ENCODE measurements around the gene BCKDHB.

Gene BCKDHB

GRCh38 chr6:80226151-80226550 lies 119.7 kb downstream of the BCKDHB start:
- Histone ChIP-seq H3K27me3 (ENCODE audit: insufficient read depth, poor library complexity, severe bottlenecking) (no peaks in the 10 kb centered on the region), H3K4me3 (replicated peaks; ENCODE audit: insufficient read depth, low read length) (no peak overlapping the region), H3K27ac (replicated peaks) (no peak overlapping the region)
- TF ChIP-seq CTCF (IDR thresholded peaks at IDR 0.05; ENCODE audit: insufficient read depth, low read length) (no peak), GABPA (IDR thresholded peaks at IDR 0.05; ENCODE audit: low read depth) (no peak), SPI1 (IDR thresholded peaks at IDR 0.05; ENCODE audit: borderline replicate concordance, low read depth) (no peak), REST (IDR thresholded peaks at IDR 0.05; ENCODE audit: insufficient replicate concordance, low read depth) (no peak), POLR2AphosphoS5 (IDR thresholded peaks at IDR 0.05; ENCODE audit: low read depth) (no peak)
- no peak for DNase-seq (ENCODE audit: low read depth in 1 of 2, low spot score in 1 of 2)

DNA sequence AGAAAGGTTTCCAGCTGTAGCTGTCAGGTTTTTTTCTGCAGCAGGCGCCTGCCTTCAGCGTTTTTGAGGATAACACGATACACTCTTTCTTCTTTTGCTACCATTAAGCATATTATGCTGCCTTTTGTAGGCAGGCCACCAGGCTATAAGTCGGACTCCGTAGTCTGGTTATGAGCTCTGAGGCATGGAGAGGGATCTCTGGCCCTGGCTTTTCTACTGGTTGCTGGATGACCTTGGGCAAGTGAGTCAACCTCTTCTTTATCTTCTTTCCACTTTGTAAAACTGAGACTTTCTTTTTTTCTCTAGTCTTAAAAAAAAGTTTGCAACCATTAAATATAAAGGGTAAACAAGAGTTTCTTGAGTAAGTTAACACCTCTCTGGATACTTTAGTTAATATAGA lies 120.2 kb downstream of the BCKDHB start:
- Histone ChIP-seq H3K27ac (replicated peaks) (no peak overlapping the region), H3K4me3 (replicated peaks; ENCODE audit: insufficient read depth, low read length) (no peak overlapping the region), H3K27me3 (ENCODE audit: insufficient read depth, poor library complexity, severe bottlenecking) (no peaks in the 10 kb centered on the region)
- DNase-seq (ENCODE audit: low read depth in 1 of 2, low spot score in 1 of 2): no peak
- no peak for TF ChIP-seq POLR2AphosphoS5 (IDR thresholded peaks at IDR 0.05; ENCODE audit: low read depth)
- TF ChIP-seq GABPA (IDR thresholded peaks at IDR 0.05; ENCODE audit: low read depth): no peak
- TF ChIP-seq REST (IDR thresholded peaks at IDR 0.05; ENCODE audit: insufficient replicate concordance, low read depth): no peak
- TF ChIP-seq CTCF (IDR thresholded peaks at IDR 0.05; ENCODE audit: insufficient read depth, low read length): no peak

DNA sequence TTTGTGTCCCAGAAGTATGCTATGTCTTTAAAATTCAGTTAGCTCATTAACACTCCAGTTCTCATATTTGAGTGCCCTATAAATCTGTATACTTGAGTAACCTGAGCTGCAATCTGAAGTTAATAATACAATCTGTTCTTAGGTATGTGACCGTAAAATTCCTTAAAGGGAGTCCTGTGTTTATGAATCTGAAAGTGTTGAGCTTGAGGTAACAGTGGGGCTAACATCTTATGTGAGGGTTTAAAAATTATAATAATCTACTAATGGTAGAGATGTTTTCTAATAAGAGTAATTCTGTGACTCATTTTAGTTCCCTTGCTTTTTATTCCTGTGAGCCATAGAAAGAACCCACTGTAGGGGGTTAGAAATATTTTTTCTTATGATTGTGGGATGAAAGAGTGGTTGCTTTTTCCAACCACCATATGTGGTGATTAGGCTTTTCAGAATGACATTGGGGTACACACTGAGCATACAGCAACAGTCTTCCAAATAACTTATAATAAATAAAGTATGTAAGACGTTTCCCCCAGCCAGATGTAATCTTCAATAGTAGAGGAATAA lies 121.2 kb downstream of the BCKDHB start:
- DNase-seq (ENCODE audit: low read depth in 1 of 2, low spot score in 1 of 2): no peak
- no peak for TF ChIP-seq CTCF (IDR thresholded peaks at IDR 0.05; ENCODE audit: insufficient read depth, low read length)
- no peak for TF ChIP-seq SPI1 (IDR thresholded peaks at IDR 0.05; ENCODE audit: borderline replicate concordance, low read depth)
- TF ChIP-seq REST (IDR thresholded peaks at IDR 0.05; ENCODE audit: insufficient replicate concordance, low read depth): no peak
- Histone ChIP-seq H3K4me3 (replicated peaks; ENCODE audit: insufficient read depth, low read length) (no peak overlapping the region), H3K27me3 (ENCODE audit: insufficient read depth, poor library complexity, severe bottlenecking) (no peaks in the 10 kb centered on the region), H3K27ac (replicated peaks) (no peak overlapping the region)

Measured in HL-60 (cell line).